Cerebellar nuclear complex (tissue), 1 donor: ENCODE data around the gene SUGCT.
"Not testable (repeated sequence)": the region's sequence is repeated elsewhere in the genome, so short reads cannot be mapped to it uniquely, and the experiment has no call there.

ENCODE experiments used
- DNase-seq, 2 experiments: peaks; one replicate each; lab custom pipeline; 2025; lab: John Stamatoyannopoulos, UW

Gene SUGCT

DNA sequence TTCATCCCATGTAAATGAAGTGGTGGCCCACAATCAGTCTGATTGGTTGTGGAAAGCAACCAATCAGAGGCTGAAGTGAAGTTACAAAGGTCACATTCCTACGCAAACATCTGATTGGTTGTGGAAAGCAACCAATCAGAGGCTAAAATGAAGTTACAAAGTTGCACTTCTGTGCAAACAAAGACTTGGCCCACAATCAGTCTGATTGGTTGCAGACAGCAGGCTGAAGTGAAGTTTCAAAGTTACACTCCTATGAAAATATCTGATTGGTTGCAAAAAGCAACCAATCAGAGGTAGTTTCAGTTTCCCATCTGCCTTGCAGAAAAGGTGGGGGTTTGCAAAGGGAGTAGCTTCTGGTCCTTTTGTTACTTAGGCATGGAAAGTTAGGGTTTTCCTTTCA lies 492.6 kb downstream of the SUGCT start:
- not testable (repeated sequence) for DNase-seq

DNA sequence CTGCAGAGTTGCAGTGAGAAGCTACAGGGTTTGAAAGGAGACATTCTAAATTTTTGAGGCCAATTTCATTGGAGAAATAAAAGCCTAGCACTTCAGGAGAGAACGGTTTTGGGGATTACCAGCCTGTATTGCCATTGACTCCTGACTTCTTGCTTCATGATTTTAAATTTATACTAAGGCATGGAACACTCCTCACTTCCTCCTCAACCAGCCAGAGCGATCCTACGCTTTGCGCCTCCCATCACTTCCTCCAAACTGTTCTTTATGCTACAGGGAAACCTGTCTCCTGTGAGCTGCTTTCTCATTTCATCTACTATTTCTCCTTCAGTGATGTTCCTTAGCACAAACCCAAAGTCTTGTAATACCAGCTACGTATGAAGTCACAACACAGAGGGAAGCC lies 495.1 kb downstream of the SUGCT start:
- no peak for DNase-seq

DNA sequence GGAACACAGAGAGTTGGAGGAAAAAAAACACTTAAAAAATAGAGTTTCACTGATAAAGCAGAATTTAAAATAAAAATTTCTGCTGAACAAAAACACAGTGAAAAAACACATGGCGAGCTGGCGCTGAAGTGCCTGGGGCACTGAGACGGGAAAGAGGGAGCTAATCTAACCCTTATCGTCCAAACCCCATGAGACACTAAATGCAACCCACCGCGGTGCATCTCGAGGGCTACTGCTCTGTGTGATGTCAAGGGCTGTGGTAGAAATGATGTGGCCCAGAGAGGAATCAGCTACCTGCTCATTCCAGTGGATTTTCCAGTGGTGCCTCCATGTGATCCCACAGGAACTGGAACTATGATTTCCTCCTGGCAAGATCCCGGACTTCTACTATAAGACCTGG lies 499.3 kb downstream of the SUGCT start:
- DNase-seq: no peak

DNA sequence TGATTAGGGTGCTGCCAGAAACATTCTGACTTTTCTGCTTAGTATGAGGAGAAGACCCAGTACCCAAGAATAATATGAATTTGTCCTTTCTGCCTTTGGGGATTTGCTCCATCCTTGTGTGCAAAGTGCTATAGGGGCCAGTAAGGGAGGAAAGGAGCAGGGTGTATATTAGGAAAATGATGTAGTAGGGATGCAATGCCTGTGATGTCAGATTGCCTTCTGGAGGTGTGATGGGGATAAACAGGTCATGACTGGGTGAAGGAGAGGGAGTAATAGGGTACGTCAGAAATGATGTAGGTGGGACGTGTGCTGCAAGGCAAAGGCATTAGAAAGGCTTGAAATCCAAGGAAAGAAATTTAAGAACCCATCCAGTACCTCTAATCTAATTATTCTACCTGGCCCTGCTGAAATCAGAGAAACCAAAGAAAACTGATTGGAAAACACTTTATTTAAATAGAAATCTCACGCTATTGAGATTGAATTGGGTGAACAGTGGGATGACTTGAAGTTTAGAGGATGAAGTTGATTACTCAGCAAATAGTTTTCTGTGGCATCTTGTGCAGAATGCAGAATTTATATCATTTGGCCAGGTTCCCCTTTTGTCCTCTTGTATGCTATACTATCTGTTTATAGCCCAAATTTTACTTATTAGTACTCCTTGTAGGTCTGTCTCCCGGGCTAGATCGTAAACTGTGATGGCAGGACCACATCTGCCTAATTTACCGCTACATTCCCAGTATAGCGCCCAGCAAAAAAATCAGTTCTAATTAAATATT lies 503.9 kb downstream of the SUGCT start:
- DNase-seq: no peak

DNA sequence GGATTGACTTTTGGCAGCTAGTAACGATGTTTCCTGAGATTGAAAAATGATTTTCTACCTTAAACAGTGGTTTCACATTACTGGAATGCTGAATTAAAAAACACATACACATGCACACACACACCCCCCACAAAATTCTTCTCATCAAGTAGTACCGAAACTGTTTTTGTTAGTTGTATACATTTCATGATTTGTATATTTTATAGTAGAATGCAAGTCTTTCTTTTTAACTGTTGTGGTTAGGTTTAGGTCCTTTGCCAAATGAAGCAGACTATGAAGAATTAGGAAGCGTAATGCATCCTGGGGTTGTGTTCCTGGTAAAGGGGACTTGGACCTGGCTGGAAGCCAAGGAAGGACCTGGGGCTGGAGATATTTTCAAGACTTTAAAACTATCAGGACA lies 505.8 kb downstream of the SUGCT start:
- no peak for DNase-seq

DNA sequence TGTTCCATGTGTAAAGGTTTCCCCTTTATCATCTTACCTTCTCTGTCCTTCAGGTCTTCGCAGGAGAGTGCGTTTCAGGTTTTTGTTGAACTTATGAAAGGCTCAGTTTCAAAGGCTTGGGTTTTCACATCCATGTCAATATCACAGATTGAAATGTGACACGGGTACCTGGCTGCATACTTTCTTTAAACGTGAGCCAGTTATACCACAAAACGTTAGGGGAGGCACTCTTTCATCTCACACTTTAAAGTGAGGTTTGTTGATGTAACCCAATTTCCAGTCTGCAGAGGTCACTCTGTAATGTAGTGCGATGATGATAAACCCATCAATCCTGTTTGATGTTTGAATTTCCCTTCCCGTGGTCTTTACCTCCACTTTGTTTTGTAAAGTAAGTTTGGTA lies 506.9 kb downstream of the SUGCT start:
- no peak for DNase-seq

DNA sequence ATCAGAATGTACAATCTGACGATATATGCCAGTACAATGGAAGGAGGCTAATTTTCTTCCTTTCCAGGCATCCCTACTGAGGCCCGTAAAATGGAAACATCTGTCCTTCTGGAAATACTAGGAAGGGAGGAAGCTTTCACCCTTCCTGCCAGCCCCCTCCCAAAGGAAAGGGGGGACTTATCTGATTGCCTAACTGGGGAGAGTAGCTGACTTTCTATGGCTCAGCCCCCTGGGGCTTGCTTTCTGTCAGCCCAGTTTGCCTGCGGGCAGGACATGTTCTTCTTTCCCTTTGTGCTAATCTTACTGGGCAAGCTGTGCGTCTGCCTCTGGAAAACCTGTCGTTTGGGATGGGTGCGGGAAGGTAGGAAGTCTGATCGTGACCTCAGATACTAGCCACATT lies 508.9 kb downstream of the SUGCT start:
- no peak for DNase-seq

DNA sequence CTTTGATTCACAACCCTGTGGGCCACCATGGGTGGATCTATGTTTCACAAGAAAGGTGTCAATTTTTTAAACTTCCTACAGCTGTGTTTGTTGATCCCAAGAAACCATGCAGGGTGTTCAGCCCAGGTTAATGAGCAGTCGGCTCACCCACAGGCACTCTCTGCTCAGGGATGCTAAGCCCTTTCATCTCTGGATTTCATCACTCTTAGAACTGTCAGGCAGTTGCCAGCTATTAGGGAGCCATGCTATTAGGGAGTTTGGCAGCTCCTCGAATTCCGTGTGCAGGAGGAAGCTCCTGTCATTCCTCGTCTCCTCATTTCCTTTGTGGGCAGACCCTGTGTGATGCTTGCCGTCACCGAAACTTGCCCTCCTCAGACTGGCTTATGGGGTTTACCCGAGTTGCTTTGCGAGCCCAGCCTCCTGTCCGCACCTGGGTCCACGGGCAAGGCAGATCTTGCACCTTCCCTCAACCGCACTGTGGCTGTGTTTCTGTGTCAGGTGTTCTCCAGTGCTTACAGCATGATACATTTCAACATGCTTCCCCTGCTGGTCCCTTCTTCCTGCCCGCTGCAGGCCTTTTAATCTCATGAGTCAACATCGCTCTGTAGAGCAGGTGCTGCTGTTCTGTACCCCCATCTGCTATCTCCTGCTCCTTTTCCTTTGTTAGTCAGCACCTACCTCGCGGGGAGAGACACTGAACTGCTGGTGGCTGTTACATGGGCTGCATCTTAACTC lies 509.8 kb downstream of the SUGCT start:
- DNase-seq: no peak

DNA sequence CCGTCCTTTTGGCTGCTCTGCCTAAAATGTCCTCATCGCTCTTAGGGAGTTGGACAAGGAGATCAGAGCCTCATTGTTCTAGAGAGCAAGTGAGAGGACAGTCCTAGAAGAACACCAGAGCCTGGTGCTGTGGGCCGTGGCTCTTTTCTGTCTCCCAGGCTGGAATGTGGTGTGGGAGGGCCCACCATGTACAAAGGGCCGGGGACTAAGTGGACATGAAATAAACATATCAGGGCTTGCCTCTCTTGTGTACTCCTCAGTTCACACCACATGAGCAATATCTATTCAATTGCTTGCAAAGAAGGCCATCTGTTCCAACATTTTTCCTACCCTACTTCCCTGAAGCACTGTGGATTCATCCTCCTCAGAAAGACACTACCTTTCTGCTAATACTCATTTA lies 510.4 kb downstream of the SUGCT start:
- no peak for DNase-seq

DNA sequence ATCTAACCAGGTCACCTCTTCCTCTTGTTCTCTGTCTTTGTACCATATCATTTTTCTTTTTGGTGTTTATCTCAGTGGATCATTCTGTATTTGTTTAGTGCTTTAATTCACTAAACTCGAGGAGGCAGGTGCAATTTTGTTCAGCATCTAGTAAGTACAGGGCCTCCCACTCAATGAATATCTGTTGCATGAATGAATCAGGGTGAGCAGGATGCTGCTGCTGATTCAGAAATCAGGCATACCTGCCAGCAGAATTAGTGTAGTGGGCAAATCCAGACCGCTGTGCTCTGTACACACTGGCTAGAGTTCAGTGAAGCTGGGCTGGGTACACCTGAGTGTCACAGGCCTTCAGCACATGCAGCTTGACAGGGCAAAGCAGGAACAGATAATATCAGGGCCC lies 511.9 kb downstream of the SUGCT start:
- DNase-seq: no peak

DNA sequence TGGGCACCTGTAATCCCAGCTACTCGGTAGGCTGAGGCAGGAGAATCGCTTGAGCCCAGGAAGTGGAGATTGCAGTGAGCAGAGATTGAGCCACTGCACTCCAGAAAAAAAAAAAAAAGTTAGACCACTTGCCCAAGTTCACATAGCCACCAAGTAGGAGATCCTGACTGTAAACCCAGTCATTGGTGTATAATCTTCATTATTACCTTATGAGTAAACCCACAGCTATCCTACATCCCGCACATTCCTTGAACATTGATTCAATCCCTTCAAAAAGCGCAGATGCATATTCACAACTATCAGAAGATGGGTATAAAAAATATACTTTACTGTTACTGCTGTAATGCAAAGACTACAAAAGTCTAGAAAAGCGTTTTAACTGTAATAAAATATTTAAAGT lies 512.9 kb downstream of the SUGCT start:
- no peak for DNase-seq

DNA sequence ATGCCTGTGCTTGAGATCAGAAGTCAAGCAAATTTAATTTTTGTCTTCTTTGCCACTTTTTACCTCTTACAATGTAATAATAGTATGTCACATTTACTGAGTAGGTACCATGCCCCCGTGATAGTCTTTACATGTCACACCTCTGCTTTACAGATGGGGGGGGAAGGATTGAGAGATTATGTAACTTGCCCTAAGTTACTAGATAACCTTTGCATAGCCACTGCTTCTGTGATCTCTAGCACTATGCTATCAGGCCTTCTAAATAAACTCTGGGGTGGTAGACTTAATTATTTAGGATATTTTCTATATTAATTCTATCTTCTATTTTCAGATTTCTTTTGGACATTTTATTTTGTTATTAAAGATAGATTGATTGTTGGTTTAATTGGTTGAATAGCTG lies 514.4 kb downstream of the SUGCT start:
- no peak for DNase-seq

DNA sequence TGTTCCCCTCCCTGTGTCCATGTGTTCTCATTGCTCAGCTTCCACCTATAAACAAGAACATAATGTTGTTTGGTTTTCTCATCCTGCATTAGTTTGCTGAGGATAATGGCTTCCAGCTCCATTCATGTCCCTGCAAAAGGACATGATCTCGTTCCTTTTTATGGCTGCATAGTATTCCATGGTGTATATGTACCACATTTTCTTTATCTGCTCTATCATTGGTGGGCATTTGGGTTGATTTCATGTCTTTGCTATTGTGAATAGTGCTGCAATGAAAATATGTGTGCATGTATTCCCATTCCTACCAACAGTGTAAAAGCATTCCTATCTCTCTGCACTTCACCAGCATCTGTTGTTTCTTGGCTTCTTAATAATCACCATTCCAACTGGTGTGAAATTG lies 516.1 kb downstream of the SUGCT start:
- not testable (repeated sequence) for DNase-seq

DNA sequence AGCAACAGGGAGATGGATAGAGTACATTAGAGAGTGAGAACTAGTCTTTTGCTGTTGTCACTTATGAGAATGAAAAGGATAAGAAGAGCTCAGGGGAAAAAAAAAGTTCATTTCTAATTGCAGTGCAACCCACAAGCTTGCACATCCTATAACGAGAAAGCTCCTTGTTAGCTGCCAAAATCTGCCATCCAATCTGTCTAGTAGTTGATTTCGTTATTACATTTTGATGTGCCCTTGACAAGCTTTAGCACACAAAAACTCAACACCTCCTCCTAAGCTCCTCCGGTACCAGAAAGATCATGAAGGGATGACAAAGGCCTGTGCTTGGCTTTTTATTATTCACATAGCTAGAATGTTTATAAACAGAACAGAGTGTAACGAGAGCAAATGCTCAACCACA lies 519.4 kb downstream of the SUGCT start:
- DNase-seq: no peak

DNA sequence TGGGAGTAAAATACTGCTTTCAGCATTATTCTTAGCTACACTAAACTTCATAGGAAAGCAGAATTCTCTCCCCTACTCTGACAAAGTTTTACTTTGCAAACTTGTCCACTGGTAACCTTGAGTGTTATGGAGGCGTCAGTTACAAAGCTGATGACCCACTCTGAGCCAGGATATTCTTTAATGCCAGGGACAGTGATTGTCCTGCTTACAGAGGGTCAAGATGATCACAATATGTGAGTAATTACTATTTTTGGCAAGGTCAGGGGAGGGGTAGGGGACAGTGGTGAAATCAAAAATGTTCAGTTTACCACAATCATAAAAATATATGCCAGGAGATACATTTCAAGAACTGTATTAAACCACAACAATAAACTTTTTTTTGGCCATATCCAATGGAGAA lies 520.6 kb downstream of the SUGCT start:
- no peak for DNase-seq

DNA sequence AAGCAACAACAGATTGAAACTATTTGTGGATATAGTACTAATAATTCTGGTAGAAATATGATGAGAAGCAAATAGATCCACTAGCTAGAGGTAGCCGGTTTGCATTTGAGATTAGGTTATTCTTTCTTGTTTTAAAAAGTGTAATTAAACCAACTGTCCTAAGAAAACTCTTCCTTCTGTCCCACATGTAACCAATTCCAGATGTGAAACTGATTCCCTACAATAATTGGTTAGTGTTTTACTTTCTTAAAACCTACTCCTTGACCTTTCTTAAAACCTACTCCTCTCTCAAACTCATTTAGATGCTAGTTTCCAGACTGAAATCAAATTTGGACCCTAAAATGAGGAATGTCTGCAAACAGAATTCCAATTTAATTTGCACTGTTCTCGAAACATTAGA lies 521.5 kb downstream of the SUGCT start:
- DNase-seq: no peak

DNA sequence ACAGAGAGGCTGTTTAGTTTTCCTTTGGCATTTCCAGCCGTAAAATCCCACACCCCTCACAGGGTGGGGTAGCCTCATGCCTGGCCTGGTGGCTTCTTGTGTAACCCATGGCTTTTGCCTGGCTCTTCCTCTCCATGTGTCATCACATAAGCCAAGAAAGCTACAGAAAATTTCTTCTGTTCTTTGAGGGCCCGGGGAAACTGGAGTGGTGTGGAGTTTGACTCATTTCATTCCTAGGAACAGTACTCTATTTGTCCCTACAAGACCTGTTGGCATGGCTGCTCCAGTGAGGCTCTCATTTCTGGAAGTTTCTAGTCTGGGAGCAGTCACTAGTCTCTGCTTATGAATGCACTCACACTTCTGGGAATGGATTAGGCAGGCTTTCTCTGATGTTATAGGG lies 523.9 kb downstream of the SUGCT start:
- DNase-seq: no peak

DNA sequence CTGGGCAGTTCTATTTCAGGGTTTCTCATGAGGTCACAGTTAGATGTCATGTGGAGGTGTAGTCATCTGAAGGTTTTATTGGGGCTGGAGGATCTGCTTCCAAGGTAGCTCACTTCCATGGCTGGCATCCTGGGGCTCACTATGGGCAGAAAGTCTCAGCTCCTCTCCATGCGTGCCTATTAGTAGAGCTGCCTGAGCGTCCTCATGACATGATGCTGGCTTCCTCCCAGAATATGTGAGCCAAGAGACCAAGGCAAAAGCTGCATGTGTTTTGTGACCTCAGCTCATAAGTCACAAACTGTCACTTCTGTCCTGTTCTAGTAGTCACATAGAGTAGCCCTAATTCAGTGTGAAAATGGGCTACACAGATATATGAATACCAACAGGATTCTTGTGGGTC lies 524.4 kb downstream of the SUGCT start:
- DNase-seq: no peak

DNA sequence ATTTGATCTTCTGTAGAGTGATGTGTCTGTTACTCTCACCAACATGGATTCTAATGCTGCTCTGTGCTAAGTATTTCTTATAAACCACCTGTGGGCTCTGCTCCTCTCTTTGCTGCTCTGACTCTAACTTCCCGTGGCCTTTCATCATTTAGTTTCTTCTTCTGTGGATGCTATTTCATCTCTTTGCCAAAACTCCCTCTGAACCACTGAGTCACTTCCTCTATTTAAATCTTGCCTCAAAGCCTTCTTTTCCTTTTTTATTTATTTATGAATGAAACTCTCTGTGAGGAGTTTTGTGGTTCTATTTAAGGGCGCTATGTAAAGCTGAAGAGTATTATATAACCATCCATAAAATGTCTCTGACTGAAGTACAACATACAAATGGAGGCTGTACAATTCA lies 538.5 kb downstream of the SUGCT start:
- no peak for DNase-seq

DNA sequence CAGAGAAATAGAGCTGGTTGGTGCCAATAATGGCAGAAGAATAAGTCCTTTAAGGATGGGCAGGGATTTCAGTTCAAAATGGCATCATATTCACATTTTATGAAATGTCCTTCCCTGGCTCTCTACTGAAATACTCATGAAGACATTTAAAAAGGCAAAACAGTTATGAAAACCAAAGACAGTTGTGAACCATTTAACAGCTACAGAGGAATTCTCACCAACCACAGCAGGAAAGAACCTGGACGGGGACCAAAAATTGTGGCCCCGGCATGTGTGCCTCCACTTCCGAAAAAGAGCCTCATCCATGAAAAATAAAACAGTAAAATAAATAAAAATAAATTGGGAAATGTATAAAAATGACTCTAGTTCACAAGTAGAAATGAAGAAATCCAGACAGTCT lies 539.5 kb downstream of the SUGCT start:
- no peak for DNase-seq

DNA sequence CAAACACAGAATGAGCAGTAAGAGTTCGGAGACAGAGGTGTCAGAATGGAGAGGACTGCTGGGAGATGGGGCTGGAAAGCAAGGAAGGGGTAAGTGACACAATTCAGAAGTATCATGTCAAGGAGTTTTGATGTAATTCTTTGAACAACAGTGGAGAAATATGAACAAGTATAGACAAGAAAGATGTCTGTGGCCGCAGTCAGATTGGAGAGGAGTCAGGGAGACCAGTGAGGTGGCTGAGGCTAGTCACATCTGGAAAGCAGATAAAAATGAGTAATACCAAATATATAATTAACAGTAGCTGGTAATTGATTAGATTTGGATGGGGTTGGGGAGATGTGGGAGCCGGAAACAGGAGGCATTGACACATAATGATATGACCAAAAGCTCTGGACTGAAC lies 540.9 kb downstream of the SUGCT start:
- DNase-seq: no peak

DNA sequence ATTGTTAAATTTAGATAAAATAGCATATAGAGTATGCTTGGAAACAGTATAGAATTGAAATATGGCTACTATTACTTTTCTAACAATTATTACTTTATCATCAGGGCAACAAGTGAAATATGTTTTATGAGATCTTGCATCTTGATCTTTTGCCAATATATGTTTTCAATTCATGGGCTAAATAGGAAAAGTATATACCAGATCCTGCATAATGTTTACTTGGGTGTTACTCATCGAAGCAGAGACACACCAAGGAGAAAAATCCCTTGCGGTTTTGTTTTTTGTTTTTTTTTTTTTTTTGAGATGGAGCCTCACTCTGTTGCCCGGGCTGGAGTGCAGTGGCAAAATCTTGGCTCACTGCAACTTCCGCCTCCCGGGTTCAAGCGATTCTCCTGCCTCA lies 541.4 kb downstream of the SUGCT start:
- DNase-seq: no peak

DNA sequence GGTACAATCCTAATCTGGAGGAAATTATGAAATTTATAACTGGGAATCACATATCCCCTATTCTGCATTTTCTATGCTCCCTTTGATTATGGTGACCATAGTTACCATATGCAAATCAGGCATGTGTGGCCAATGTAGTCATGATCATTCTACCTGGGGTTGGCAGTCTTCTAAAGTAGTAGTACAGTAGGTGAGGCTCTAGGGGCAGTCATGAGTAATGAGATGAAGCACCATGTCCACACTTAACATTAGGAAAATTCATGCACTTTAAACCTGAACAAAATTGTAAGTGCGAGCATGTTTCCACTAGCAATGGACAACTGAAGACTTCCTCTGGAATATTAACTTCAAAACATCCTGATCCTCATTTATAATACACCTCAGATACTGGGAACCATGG lies 545.9 kb downstream of the SUGCT start:
- no peak for DNase-seq

DNA sequence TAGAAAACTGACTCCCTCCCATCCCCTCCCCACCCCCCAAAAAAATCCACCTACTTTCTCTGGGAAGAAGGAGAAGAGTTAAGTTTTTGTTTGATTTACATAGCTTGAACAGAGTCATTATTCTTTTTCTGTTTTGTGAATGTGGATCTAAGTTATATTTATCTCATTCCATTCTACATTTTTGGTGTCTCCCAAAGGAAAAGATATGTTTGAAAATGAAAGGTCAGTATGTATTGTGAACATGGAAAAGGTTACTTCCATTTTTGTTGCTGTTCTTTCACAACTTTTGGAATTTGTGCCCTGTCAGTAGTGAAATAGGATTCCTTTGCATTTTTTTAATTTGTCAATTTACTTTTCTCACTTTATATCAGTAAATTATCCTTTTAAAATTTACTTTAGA lies 547.9 kb downstream of the SUGCT start:
- no peak for DNase-seq
